Endothelial cell (in vitro differentiated cells): ENCODE data around the gene RAMP1. TPM values are rescaled to one million over a fixed set of nuclear protein-coding genes. Genes with fewer than 3 reads are reported as not detected.

ENCODE experiments used
- DNase-seq: peaks from one replicate; pipeline ENCODE4 v3.0.0; 2021; ENCODE audit warnings: low spot score
- H3K27ac Mint-ChIP-seq: one replicate; pipeline ENCODE4 v1.8.0; 2021; ENCODE audit warnings: mixed read lengths, inconsistent platforms; ENCODE audit not compliant: unreplicated experiment
- H3K27me3 Mint-ChIP-seq: one replicate; pipeline ENCODE4 v1.8.0; 2021; ENCODE audit warnings: mild to moderate bottlenecking, moderate library complexity, mixed read lengths, inconsistent platforms; ENCODE audit not compliant: unreplicated experiment
- H3K36me3 Mint-ChIP-seq: one replicate; pipeline ENCODE4 v1.8.0; 2021; ENCODE audit warnings: mild to moderate bottlenecking, low read depth, mixed read lengths, inconsistent platforms; ENCODE audit not compliant: unreplicated experiment
- H3K4me1 Mint-ChIP-seq: one replicate; pipeline ENCODE4 v1.8.0; 2021; ENCODE audit warnings: mild to moderate bottlenecking, mixed read lengths, inconsistent platforms; ENCODE audit not compliant: unreplicated experiment
- H3K4me3 Mint-ChIP-seq: one replicate; pipeline ENCODE4 v1.8.0; 2021; ENCODE audit warnings: mild to moderate bottlenecking, mixed read lengths, inconsistent platforms; ENCODE audit not compliant: unreplicated experiment
- H3K9me3 Mint-ChIP-seq: one replicate; pipeline ENCODE4 v1.8.0; 2021; ENCODE audit warnings: mixed read lengths, inconsistent platforms; ENCODE audit not compliant: unreplicated experiment
- CTCF ChIP-seq: fragments of 200-600 bp; sonication (generic); IDR thresholded peaks from one replicate; pipeline ENCODE4 v1.5.0; 2021; ENCODE audit warnings: antibody characterized with exemption; ENCODE audit not compliant: unreplicated experiment
- total RNA-seq: library from RNA; stranded (reverse); fragmentation: NEBNext Ultra II Directional; extraction: Animal tissue kit (Norgen Biotek cat#: 25700); gene quantifications from one replicate; pipeline ENCODE4 v1.2.1, GENCODE V29; 2021; ENCODE audit not compliant: unreplicated experiment

Gene RAMP1
- total RNA-seq, 1 donor from 2014 or later: 2.2 TPM

- no peak overlapping the region for H3K4me3 Mint-ChIP-seq
- DNase-seq: no peak
- H3K27ac Mint-ChIP-seq: no peak overlapping the region
- no peaks in the 10 kb centered on the region for H3K36me3 Mint-ChIP-seq
- H3K4me1 Mint-ChIP-seq: peaks cover 23% of the 10 kb centered on the region
- no peak for TF ChIP-seq CTCF
- H3K9me3 Mint-ChIP-seq: no peaks in the 10 kb centered on the region
- no peaks in the 10 kb centered on the region for H3K27me3 Mint-ChIP-seq
Measured at GRCh38 chr2:237900891-237901831, 41.7 kb downstream of the RAMP1 start.

GRCh38 chr2:237901932-237902850 lies 42.8 kb downstream of the RAMP1 start:
- Mint-ChIP-seq H3K4me3 (no peak overlapping the region), H3K27me3 (no peaks in the 10 kb centered on the region), H3K36me3 (no peaks in the 10 kb centered on the region), H3K4me1 (peaks cover 20% of the 10 kb centered on the region), H3K9me3 (no peaks in the 10 kb centered on the region), H3K27ac (no peak overlapping the region)
- no peak for TF ChIP-seq CTCF
- no peak for DNase-seq

- no peaks in the 10 kb centered on the region for H3K9me3 Mint-ChIP-seq
- peaks cover 5% of the 10 kb centered on the region for H3K4me1 Mint-ChIP-seq
- DNase-seq: no peak
- TF ChIP-seq CTCF: no peak
- H3K27me3 Mint-ChIP-seq: peaks cover 2% of the 10 kb centered on the region
- H3K36me3 Mint-ChIP-seq: no peaks in the 10 kb centered on the region
- no peak overlapping the region for H3K4me3 Mint-ChIP-seq
- no peak overlapping the region for H3K27ac Mint-ChIP-seq
Measured at GRCh38 chr2:237904831-237905599, 45.6 kb downstream of the RAMP1 start.

GRCh38 chr2:237907144-237907543 lies 47.7 kb downstream of the RAMP1 start:
- peaks cover 5% of the 10 kb centered on the region for H3K4me1 Mint-ChIP-seq
- no peak for TF ChIP-seq CTCF
- H3K9me3 Mint-ChIP-seq: no peaks in the 10 kb centered on the region
- peaks cover 6% of the 10 kb centered on the region for H3K36me3 Mint-ChIP-seq
- no peak overlapping the region for H3K4me3 Mint-ChIP-seq
- no peak for DNase-seq
- no peak overlapping the region for H3K27ac Mint-ChIP-seq
- H3K27me3 Mint-ChIP-seq: peaks cover 6% of the 10 kb centered on the region
